Measurements from ENCODE around the gene PYGB.

Gene PYGB

GRCh38 chr20:25253606-25254275, 5.9 kb downstream of the PYGB start:
- peaks cover 2% of the 10 kb centered on the region for H3K36me3 ChIP-seq (ENCODE audit: control insufficient read depth, insufficient read depth, low read length, severe bottlenecking)
- no peaks in the 10 kb centered on the region for H3K9me3 ChIP-seq (ENCODE audit: control insufficient read depth, low read length)
- H3K27me3 ChIP-seq (replicated peaks; ENCODE audit: control insufficient read depth, insufficient read depth, low read length), result no peaks in the 10 kb centered on the region
- no peak overlapping the region for H3K9ac ChIP-seq (ENCODE audit: low read length)
- H3K4me1 ChIP-seq (ENCODE audit: control insufficient read depth, insufficient read depth, low read length), result peaks cover 76% of the 10 kb centered on the region
- no peak for DNase-seq (ENCODE audit: low read depth)
- H3K4me3 ChIP-seq (ENCODE audit: low read length), result no peak overlapping the region

GRCh38 chr20:25254571-25254970, 6.7 kb downstream of the PYGB start:
- no peak overlapping the region for H3K9ac ChIP-seq (ENCODE audit: low read length)

GRCh38 chr20:25254986-25255680, 7.2 kb downstream of the PYGB start:
- no peak overlapping the region for H3K9ac ChIP-seq (ENCODE audit: low read length)
- H3K4me1 ChIP-seq (ENCODE audit: control insufficient read depth, insufficient read depth, low read length), result peaks cover 64% of the 10 kb centered on the region
- H3K9me3 ChIP-seq (ENCODE audit: control insufficient read depth, low read length), result no peaks in the 10 kb centered on the region
- H3K27me3 ChIP-seq (replicated peaks; ENCODE audit: control insufficient read depth, insufficient read depth, low read length), result no peaks in the 10 kb centered on the region
- DNase-seq (ENCODE audit: low read depth), result no peak
- no peak overlapping the region for H3K4me3 ChIP-seq (ENCODE audit: low read length)
- H3K36me3 ChIP-seq (ENCODE audit: control insufficient read depth, insufficient read depth, low read length, severe bottlenecking), result peaks cover 13% of the 10 kb centered on the region

More at GRCh38 chr20:25254571-25254970, 6.7 kb downstream of the PYGB start:
- H3K27me3 ChIP-seq (replicated peaks; ENCODE audit: control insufficient read depth, insufficient read depth, low read length), result no peaks in the 10 kb centered on the region
- H3K9me3 ChIP-seq (ENCODE audit: control insufficient read depth, low read length), result no peaks in the 10 kb centered on the region
- no peak for DNase-seq (ENCODE audit: low read depth)
- peaks cover 8% of the 10 kb centered on the region for H3K36me3 ChIP-seq (ENCODE audit: control insufficient read depth, insufficient read depth, low read length, severe bottlenecking)
- H3K4me1 ChIP-seq (ENCODE audit: control insufficient read depth, insufficient read depth, low read length), result peaks cover 69% of the 10 kb centered on the region
- no peak overlapping the region for H3K4me3 ChIP-seq (ENCODE audit: low read length)

GRCh38 chr20:25256226-25256859, 8.5 kb downstream of the PYGB start:
- H3K27me3 ChIP-seq (replicated peaks; ENCODE audit: control insufficient read depth, insufficient read depth, low read length), result no peaks in the 10 kb centered on the region
- DNase-seq (ENCODE audit: low read depth), result peak; percentile 40
- H3K4me3 ChIP-seq (ENCODE audit: low read length), result peak overlapping the region; percentile 20
- H3K9ac ChIP-seq (ENCODE audit: low read length), result peak overlapping the region; percentile 52
- peaks cover 52% of the 10 kb centered on the region for H3K4me1 ChIP-seq (ENCODE audit: control insufficient read depth, insufficient read depth, low read length)
- H3K36me3 ChIP-seq (ENCODE audit: control insufficient read depth, insufficient read depth, low read length, severe bottlenecking), result peaks cover 25% of the 10 kb centered on the region
- H3K9me3 ChIP-seq (ENCODE audit: control insufficient read depth, low read length), result no peaks in the 10 kb centered on the region

GRCh38 chr20:25257130-25257529, 9.2 kb downstream of the PYGB start:
- DNase-seq (ENCODE audit: low read depth), result no peak

GRCh38 chr20:25257756-25258475, 10.0 kb downstream of the PYGB start:
- H3K36me3 ChIP-seq (ENCODE audit: control insufficient read depth, insufficient read depth, low read length, severe bottlenecking), result peaks cover 34% of the 10 kb centered on the region
- H3K9me3 ChIP-seq (ENCODE audit: control insufficient read depth, low read length), result no peaks in the 10 kb centered on the region
- no peak overlapping the region for H3K4me3 ChIP-seq (ENCODE audit: low read length)
- peaks cover 36% of the 10 kb centered on the region for H3K4me1 ChIP-seq (ENCODE audit: control insufficient read depth, insufficient read depth, low read length)
- no peaks in the 10 kb centered on the region for H3K27me3 ChIP-seq (replicated peaks; ENCODE audit: control insufficient read depth, insufficient read depth, low read length)
- H3K9ac ChIP-seq (ENCODE audit: low read length), result no peak overlapping the region
- DNase-seq (ENCODE audit: low read depth), result no peak

More at GRCh38 chr20:25257130-25257529, 9.2 kb downstream of the PYGB start:
- Histone ChIP-seq H3K36me3 (ENCODE audit: control insufficient read depth, insufficient read depth, low read length, severe bottlenecking) (peaks cover 33% of the 10 kb centered on the region), H3K4me3 (ENCODE audit: low read length) (no peak overlapping the region), H3K9ac (ENCODE audit: low read length) (no peak overlapping the region), H3K27me3 (replicated peaks; ENCODE audit: control insufficient read depth, insufficient read depth, low read length) (no peaks in the 10 kb centered on the region), H3K9me3 (ENCODE audit: control insufficient read depth, low read length) (no peaks in the 10 kb centered on the region), H3K4me1 (ENCODE audit: control insufficient read depth, insufficient read depth, low read length) (peaks cover 44% of the 10 kb centered on the region)

- peaks cover 31% of the 10 kb centered on the region for H3K4me1 ChIP-seq (ENCODE audit: control insufficient read depth, insufficient read depth, low read length)
- no peak overlapping the region for H3K9ac ChIP-seq (ENCODE audit: low read length)
- DNase-seq (ENCODE audit: low read depth), result no peak
- H3K36me3 ChIP-seq (ENCODE audit: control insufficient read depth, insufficient read depth, low read length, severe bottlenecking), result peaks cover 34% of the 10 kb centered on the region
- H3K4me3 ChIP-seq (ENCODE audit: low read length), result no peak overlapping the region
- H3K27me3 ChIP-seq (replicated peaks; ENCODE audit: control insufficient read depth, insufficient read depth, low read length), result no peaks in the 10 kb centered on the region
- H3K9me3 ChIP-seq (ENCODE audit: control insufficient read depth, low read length), result no peaks in the 10 kb centered on the region
Measured at GRCh38 chr20:25258476-25258805, 10.6 kb downstream of the PYGB start.

GRCh38 chr20:25258828-25259227, 10.9 kb downstream of the PYGB start:
- H3K4me1 ChIP-seq (ENCODE audit: control insufficient read depth, insufficient read depth, low read length), result peaks cover 29% of the 10 kb centered on the region
- no peaks in the 10 kb centered on the region for H3K9me3 ChIP-seq (ENCODE audit: control insufficient read depth, low read length)
- H3K4me3 ChIP-seq (ENCODE audit: low read length), result no peak overlapping the region
- peaks cover 34% of the 10 kb centered on the region for H3K36me3 ChIP-seq (ENCODE audit: control insufficient read depth, insufficient read depth, low read length, severe bottlenecking)
- no peak overlapping the region for H3K9ac ChIP-seq (ENCODE audit: low read length)
- no peak for DNase-seq (ENCODE audit: low read depth)
- H3K27me3 ChIP-seq (replicated peaks; ENCODE audit: control insufficient read depth, insufficient read depth, low read length), result no peaks in the 10 kb centered on the region

- Histone ChIP-seq H3K9ac (ENCODE audit: low read length) (no peak overlapping the region), H3K4me1 (ENCODE audit: control insufficient read depth, insufficient read depth, low read length) (peaks cover 29% of the 10 kb centered on the region), H3K4me3 (ENCODE audit: low read length) (no peak overlapping the region), H3K9me3 (ENCODE audit: control insufficient read depth, low read length) (no peaks in the 10 kb centered on the region), H3K36me3 (ENCODE audit: control insufficient read depth, insufficient read depth, low read length, severe bottlenecking) (peaks cover 34% of the 10 kb centered on the region), H3K27me3 (replicated peaks; ENCODE audit: control insufficient read depth, insufficient read depth, low read length) (no peaks in the 10 kb centered on the region)
- no peak for DNase-seq (ENCODE audit: low read depth)
Measured at GRCh38 chr20:25259358-25259757, 11.5 kb downstream of the PYGB start.

- H3K9me3 ChIP-seq (ENCODE audit: control insufficient read depth, low read length), result no peaks in the 10 kb centered on the region
- no peak overlapping the region for H3K4me3 ChIP-seq (ENCODE audit: low read length)
- peaks cover 25% of the 10 kb centered on the region for H3K4me1 ChIP-seq (ENCODE audit: control insufficient read depth, insufficient read depth, low read length)
- H3K27me3 ChIP-seq (replicated peaks; ENCODE audit: control insufficient read depth, insufficient read depth, low read length), result no peaks in the 10 kb centered on the region
- H3K9ac ChIP-seq (ENCODE audit: low read length), result no peak overlapping the region
- no peak for DNase-seq (ENCODE audit: low read depth)
- peaks cover 32% of the 10 kb centered on the region for H3K36me3 ChIP-seq (ENCODE audit: control insufficient read depth, insufficient read depth, low read length, severe bottlenecking)
Measured at GRCh38 chr20:25259788-25260254, 11.9 kb downstream of the PYGB start.

Measured in adipocyte (in vitro differentiated cells).